ENCODE measurements around the gene SLC9C1. TPM values are rescaled to one million over a fixed set of nuclear protein-coding genes. Genes with fewer than 3 reads are reported as not detected.

The SLC9C1 gene
- total and polyA plus RNA-seq, 9 of the 15 experiments (the other 6 are each of a cell fraction or from before 2014, with no cell fraction given) = not detected

DNA sequence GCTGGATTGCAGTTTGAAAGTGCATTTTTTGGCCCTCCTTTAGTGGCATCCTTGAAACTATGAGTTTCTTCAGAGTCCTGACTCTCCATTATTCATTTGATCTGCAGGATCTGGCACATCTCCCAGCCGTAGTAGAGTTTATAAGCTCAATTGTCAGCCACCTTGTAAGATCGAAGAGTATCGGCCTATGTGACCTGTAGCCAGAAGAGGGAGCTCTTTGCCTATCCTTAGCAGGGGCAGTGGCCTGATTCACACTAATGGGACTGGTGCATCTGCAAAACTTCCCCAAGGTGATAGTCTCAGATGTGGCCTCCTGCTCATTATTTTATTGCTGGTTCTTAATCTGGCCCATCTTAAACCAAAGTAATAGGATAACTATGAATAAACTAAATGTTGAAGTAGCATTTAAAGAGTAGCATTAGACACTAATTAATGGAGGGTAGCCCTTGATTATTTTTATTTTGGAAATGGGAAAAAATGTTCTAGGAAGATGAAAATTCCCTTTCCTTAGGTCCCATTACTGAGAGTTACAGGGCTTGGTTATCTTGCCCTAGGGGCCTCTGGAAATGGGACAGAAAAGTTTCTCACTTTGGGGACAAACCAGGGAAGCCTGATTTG is 182.1 kb downstream of the SLC9C1 start (continued):
- TF ChIP-seq, protein P1, sequence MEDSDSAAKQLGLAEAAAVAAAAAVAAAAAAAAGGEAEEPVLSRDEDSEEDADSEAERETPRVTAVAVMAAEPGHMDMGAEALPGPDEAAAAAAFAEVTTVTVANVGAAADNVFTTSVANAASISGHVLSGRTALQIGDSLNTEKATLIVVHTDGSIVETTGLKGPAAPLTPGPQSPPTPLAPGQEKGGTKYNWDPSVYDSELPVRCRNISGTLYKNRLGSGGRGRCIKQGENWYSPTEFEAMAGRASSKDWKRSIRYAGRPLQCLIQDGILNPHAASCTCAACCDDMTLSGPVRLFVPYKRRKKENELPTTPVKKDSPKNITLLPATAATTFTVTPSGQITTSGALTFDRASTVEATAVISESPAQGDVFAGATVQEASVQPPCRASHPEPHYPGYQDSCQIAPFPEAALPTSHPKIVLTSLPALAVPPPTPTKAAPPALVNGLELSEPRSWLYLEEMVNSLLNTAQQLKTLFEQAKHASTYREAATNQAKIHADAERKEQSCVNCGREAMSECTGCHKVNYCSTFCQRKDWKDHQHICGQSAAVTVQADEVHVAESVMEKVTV (CRISPR knock-in tag; IDR thresholded peaks at IDR 0.05) = peak; percentile 32; the same call in 1 of the 2 replicates

DNA sequence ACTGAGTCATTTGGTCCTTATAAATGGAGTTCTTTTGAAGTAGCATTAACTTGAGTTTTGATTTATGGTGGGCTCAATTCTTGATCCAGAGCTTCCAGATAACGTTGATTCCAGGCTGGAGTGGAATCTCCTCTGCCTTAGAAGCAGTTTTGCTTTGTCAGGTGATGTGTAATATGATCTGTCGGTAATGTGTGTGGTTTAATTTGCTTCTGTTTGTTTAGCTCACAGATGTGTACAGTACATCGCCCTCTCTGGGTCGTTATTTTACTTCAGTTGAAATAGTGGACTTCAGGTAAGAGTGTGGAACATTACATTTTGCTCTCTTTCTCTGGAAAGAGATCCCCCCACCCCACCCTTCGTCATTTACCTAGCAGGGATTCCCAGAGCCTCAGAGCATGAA is 184.7 kb downstream of the SLC9C1 start:
- no peak for FAIRE-seq
- CTCF ChIA-PET (ENCODE audit: low intra/inter-chr PET ratio) = no interaction called here
- TF ChIP-seq NFE2L1 (tag; IDR thresholded peaks at IDR 0.05; ENCODE audit: borderline replicate concordance, low read depth) (no peak), EZH2 (IDR thresholded peaks at IDR 0.05; ENCODE audit: borderline replicate concordance, low read depth, low read length) (no peak), HMG20B (CRISPR knock-in tag; IDR thresholded peaks at IDR 0.05) (no peak), KDM4B (IDR thresholded peaks at IDR 0.05; ENCODE audit: borderline replicate concordance in 2 of 2, low read depth in 1 of 2) (no peak)
- TF ChIP-seq, protein P2, sequence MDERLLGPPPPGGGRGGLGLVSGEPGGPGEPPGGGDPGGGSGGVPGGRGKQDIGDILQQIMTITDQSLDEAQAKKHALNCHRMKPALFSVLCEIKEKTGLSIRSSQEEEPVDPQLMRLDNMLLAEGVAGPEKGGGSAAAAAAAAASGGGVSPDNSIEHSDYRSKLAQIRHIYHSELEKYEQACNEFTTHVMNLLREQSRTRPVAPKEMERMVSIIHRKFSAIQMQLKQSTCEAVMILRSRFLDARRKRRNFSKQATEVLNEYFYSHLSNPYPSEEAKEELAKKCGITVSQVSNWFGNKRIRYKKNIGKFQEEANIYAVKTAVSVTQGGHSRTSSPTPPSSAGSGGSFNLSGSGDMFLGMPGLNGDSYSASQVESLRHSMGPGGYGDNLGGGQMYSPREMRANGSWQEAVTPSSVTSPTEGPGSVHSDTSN (CRISPR knock-in tag; IDR thresholded peaks at IDR 0.05; ENCODE audit: low read depth) = no peak
- TF ChIP-seq, protein P2 (tag; conservative IDR thresholded peaks at IDR 0.05; ENCODE audit: low read depth) = no peak
- TF ChIP-seq, protein P3, sequence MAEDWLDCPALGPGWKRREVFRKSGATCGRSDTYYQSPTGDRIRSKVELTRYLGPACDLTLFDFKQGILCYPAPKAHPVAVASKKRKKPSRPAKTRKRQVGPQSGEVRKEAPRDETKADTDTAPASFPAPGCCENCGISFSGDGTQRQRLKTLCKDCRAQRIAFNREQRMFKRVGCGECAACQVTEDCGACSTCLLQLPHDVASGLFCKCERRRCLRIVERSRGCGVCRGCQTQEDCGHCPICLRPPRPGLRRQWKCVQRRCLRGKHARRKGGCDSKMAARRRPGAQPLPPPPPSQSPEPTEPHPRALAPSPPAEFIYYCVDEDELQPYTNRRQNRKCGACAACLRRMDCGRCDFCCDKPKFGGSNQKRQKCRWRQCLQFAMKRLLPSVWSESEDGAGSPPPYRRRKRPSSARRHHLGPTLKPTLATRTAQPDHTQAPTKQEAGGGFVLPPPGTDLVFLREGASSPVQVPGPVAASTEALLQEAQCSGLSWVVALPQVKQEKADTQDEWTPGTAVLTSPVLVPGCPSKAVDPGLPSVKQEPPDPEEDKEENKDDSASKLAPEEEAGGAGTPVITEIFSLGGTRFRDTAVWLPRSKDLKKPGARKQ (CRISPR knock-in tag; IDR thresholded peaks at IDR 0.05) = no peak
- TF ChIP-seq, protein P4, sequence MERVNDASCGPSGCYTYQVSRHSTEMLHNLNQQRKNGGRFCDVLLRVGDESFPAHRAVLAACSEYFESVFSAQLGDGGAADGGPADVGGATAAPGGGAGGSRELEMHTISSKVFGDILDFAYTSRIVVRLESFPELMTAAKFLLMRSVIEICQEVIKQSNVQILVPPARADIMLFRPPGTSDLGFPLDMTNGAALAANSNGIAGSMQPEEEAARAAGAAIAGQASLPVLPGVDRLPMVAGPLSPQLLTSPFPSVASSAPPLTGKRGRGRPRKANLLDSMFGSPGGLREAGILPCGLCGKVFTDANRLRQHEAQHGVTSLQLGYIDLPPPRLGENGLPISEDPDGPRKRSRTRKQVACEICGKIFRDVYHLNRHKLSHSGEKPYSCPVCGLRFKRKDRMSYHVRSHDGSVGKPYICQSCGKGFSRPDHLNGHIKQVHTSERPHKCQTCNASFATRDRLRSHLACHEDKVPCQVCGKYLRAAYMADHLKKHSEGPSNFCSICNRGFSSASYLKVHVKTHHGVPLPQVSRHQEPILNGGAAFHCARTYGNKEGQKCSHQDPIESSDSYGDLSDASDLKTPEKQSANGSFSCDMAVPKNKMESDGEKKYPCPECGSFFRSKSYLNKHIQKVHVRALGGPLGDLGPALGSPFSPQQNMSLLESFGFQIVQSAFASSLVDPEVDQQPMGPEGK (CRISPR knock-in tag; IDR thresholded peaks at IDR 0.05; ENCODE audit: borderline replicate concordance) = no peak
- TF ChIP-seq, protein P5, sequence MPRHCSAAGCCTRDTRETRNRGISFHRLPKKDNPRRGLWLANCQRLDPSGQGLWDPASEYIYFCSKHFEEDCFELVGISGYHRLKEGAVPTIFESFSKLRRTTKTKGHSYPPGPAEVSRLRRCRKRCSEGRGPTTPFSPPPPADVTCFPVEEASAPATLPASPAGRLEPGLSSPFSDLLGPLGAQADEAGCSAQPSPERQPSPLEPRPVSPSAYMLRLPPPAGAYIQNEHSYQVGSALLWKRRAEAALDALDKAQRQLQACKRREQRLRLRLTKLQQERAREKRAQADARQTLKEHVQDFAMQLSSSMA (CRISPR knock-in tag; IDR thresholded peaks at IDR 0.05) = no peak

More for the DNA sequence above, 184.7 kb downstream of the SLC9C1 start:
- intact Hi-C loops (cut with micrococcal nuclease) = no loop called here
- H3K36me3 ChIP-seq (ENCODE audit: control insufficient read depth, insufficient read depth, low read length) = 0 out of 3 replicates have a peak, but pooled peaks cover 2% of the 10 kb centered on the region
- H3K4me2 ChIP-seq (ENCODE audit: insufficient read depth, low read length) = no peak overlapping the region
- no peaks in the 10 kb centered on the region for H3K4me1 ChIP-seq (replicated peaks in 1 of 2; ENCODE audit: control insufficient read depth in 2 of 2, insufficient read depth in 2 of 2, low read length in 2 of 2)
- no peaks in the 10 kb centered on the region for H3K79me2 ChIP-seq (ENCODE audit: control insufficient read depth, insufficient read depth, low read length)
- H3K4me3 ChIP-seq = no peak overlapping the region
- H3K9me1 ChIP-seq (ENCODE audit: control insufficient read depth, insufficient read depth, low read length) = no peaks in the 10 kb centered on the region
- no peaks in the 10 kb centered on the region for H3K9me3 ChIP-seq (replicated peaks; ENCODE audit: control insufficient read depth, insufficient read depth, low read depth, low read length)
- H3K9ac ChIP-seq (ENCODE audit: insufficient read depth in 1 of 2, low read depth in 2 of 2, low read length in 2 of 2) = no peak overlapping the region
- BruUV-seq (replicated peaks) = no TSS peak
- in situ Hi-C loops (cut with MboI) = loop anchor here (25.0 kb wide), 1 partner anchor 403 kb away; no protein-coding TSS in a partner anchor
- POLR2A ChIA-PET = no interaction called here
- no peak overlapping the region for H3K27ac ChIP-seq (ENCODE audit: extremely low read depth, low read depth, low read length)
- H3K27me3 ChIP-seq (ENCODE audit: control insufficient read depth in 2 of 2, insufficient read depth in 2 of 2, low read length in 2 of 2) = no peaks in the 10 kb centered on the region
- DNase-seq (ENCODE audit: extremely low read depth in 1 of 4, low spot score in 3 of 4) (no peak), ATAC-seq (no peak)
- no peaks in the 10 kb centered on the region for H4K20me1 ChIP-seq (replicated peaks; ENCODE audit: control insufficient read depth, insufficient read depth, low read length)
- no peak overlapping the region for H2AFZ ChIP-seq (ENCODE audit: low read depth, low read length)
- WGBS (ENCODE audit: insufficient coverage, low coverage, missing lambda C conversion rate) = 4% methylated on average over 5 of the region's 5 CpGs
